GM06990 (cell line): ENCODE results near the gene PAH.

Experiments
- DNase-seq: peaks from one replicate; pipeline ENCODE4 v3.0.0-alpha.2; 2011; ENCODE audit not compliant: insufficient read length; ENCODE audit errors: extremely low read depth
- H3K27me3 ChIP-seq: replicated peaks from 2 replicates; pipeline ENCODE4 v1.6.0; 2011; ENCODE audit warnings: low read length; ENCODE audit not compliant: control insufficient read depth, insufficient read depth
- H3K36me3 ChIP-seq: 2 replicates; pipeline ENCODE4 v1.5.1; 2011; ENCODE audit warnings: low read length; ENCODE audit not compliant: control insufficient read depth, insufficient read depth
- H3K4me3 ChIP-seq: replicated peaks from 2 replicates; pipeline ENCODE4 v1.5.1; 2011; ENCODE audit warnings: low read depth, mild to moderate bottlenecking, control low read depth, low read length
- TF ChIP-seq, protein P1 (sequence below): IDR thresholded peaks from 2 replicates; pipeline ENCODE4 v1.5.1; 2011; ENCODE audit warnings: low read length, control low read depth, mild to moderate bottlenecking, inconsistent platforms; ENCODE audit not compliant: insufficient read depth, poor library complexity, severe bottlenecking

The PAH gene

GRCh38 chr12:102962986-102963385, 45.9 kb upstream of the PAH start:
- no peak for DNase-seq

DNA sequence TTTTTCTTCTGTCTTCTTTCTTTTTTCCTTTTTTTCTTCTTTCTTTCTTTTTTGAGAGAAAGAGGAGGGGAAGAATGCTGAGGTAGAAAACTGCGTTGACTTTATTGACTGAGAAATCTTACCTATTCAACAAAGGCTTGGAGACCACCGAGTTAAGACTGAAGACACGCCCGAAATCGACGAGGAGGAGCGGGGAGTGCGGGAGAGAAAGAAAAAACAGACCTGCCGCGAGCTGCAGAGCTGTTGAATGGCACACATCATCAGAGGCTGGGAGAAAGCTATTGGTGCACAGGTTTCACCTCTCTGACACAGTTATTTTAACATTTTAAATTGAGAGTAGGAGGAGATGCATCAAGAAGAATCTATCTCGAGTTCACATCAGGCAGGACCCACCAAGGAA, 45.5 kb upstream of the PAH start:
- no peak for DNase-seq
- H3K36me3 ChIP-seq, result no peaks in the 10 kb centered on the region
- H3K27me3 ChIP-seq, result peaks cover 2% of the 10 kb centered on the region
- no peak overlapping the region for H3K4me3 ChIP-seq
- TF ChIP-seq, protein P1, sequence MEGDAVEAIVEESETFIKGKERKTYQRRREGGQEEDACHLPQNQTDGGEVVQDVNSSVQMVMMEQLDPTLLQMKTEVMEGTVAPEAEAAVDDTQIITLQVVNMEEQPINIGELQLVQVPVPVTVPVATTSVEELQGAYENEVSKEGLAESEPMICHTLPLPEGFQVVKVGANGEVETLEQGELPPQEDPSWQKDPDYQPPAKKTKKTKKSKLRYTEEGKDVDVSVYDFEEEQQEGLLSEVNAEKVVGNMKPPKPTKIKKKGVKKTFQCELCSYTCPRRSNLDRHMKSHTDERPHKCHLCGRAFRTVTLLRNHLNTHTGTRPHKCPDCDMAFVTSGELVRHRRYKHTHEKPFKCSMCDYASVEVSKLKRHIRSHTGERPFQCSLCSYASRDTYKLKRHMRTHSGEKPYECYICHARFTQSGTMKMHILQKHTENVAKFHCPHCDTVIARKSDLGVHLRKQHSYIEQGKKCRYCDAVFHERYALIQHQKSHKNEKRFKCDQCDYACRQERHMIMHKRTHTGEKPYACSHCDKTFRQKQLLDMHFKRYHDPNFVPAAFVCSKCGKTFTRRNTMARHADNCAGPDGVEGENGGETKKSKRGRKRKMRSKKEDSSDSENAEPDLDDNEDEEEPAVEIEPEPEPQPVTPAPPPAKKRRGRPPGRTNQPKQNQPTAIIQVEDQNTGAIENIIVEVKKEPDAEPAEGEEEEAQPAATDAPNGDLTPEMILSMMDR, result no peak

More at GRCh38 chr12:102962986-102963385, 45.9 kb upstream of the PAH start:
- Histone ChIP-seq H3K27me3 (peaks cover 2% of the 10 kb centered on the region), H3K4me3 (no peak overlapping the region), H3K36me3 (no peaks in the 10 kb centered on the region)
- TF ChIP-seq, protein P1, result no peak

DNA sequence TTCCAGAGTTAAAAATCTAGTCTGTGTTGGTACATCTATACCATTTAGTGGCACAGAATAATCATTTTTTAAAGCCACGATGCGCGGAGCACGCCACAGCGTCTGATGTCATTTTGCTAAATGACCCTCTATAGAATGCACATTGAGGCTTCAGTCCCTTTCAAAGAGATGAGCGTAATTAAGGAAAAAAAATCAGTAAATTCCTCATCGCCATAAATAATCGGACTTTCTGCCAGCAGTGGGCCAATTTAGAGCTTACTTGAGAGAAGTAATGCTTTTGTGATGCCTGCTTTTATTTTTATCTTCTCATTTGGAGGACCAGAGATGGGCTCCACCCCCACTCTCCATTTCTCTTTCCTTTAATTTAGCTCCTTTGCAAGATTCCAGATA, 44.4 kb upstream of the PAH start:
- Histone ChIP-seq H3K27me3 (peaks cover 2% of the 10 kb centered on the region; the same call in 1 of the 2 replicates), H3K4me3 (no peak overlapping the region; the same call in 1 of the 2 replicates), H3K36me3 (no peaks in the 10 kb centered on the region)
- TF ChIP-seq, protein P1, result no peak
- DNase-seq, result no peak

DNA sequence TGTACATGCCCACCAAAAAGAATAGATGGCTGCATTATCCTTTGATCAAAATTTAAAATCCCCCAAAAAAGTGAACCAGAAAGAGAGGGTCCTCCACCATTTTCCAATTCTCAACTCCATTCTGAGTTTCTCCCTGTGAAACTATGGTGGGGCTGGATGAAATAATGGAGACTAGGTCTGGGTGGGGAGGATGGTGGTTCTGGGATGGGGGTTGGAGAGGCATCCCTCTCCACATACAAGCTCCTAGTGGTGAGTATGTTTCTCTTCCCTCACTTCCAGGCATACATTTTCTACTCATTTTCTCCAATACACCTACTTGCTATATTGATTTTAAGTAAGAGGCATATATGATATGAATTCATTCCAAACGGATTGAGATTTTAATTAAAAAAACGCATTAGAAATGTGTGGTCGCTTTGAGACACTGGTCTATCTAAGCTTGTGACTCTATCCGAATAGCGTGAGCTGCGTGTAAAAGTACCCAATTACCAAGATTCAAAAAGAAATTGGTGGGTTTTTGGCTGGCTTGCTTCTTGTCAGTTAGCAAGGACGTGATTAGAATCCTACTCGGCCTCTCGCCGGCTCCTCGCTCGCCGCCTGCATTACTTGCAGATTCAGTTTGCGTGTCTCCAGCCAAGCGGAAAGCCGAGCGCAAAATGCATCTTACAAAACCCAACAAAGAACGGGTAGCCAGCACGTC, 43.9 kb upstream of the PAH start:
- TF ChIP-seq, protein P1, result no peak
- Histone ChIP-seq H3K4me3 (no peak overlapping the region; the same call in 1 of the 2 replicates), H3K27me3 (peaks cover 2% of the 10 kb centered on the region; the same call in 1 of the 2 replicates), H3K36me3 (no peaks in the 10 kb centered on the region)
- no peak for DNase-seq

- peaks cover 2% of the 10 kb centered on the region; the same call in 1 of the 2 replicates for H3K27me3 ChIP-seq
These were observed 42.3 kb upstream of the PAH start for GRCh38 chr12:102959391-102959790.

More at GRCh38 chr12:102959391-102959790, 42.3 kb upstream of the PAH start:
- no peak for DNase-seq
- no peaks in the 10 kb centered on the region for H3K36me3 ChIP-seq
- TF ChIP-seq, protein P1, result no peak
- no peak overlapping the region for H3K4me3 ChIP-seq
